SK-N-SH (cell line): ENCODE results near the gene TMEM218. TPM values are rescaled to one million over a fixed set of nuclear protein-coding genes. Genes with fewer than 3 reads are reported as not detected.

Experiments used
- CTCF ChIA-PET: fragments of 300-600, 350-600 bp; formaldehyde crosslinking; extraction: SDS; loops from one replicate; lab custom pipeline; 2021; lab: Yijun Ruan, JAX
- POLR2A ChIA-PET: fragments of 350-600 bp; sonication (Branson Sonifier 250); formaldehyde crosslinking; extraction: SDS; loops from one replicate; lab custom pipeline; 2020; ENCODE audit warnings: antibody characterized with exemption, inconsistent platforms; lab: Yijun Ruan, JAX
- DNase-seq: peaks from one replicate; pipeline ENCODE4 v3.0.0; 2012
- H2AFZ ChIP-seq: fragments of 200-600 bp; sonication (generic); 2 replicates; pipeline ENCODE4 v1.8.1; 2016; ENCODE audit warnings: antibody characterized with exemption, mild to moderate bottlenecking, low read depth
- H3F3A ChIP-seq: fragments of 200-600 bp; sonication (generic); replicated peaks from 2 replicates; pipeline ENCODE3; 2016; ENCODE audit warnings: antibody characterized with exemption, mild to moderate bottlenecking; ENCODE audit not compliant: insufficient read depth
- H3K27ac ChIP-seq, 2 experiments: fragments of 200-500 bp in 1 of 2; fragments of 200-600 bp in 1 of 2; sonication (Bioruptor generic) in 1 of 2; sonication (generic), shearing (Covaris generic) in 1 of 2; 2 replicates each; pipeline versions ENCODE4 v1.5.1 to v1.6.1; 2014 to 2016; ENCODE audit warnings: low read depth in 2 of 2, inconsistent platforms in 1 of 2, low read length in 1 of 2, mild to moderate bottlenecking in 1 of 2, mixed read lengths in 1 of 2
- H3K27me3 ChIP-seq: fragments of 200-600 bp; sonication (generic), shearing (Covaris generic); 2 replicates; pipeline ENCODE4 v1.6.1; 2016; ENCODE audit warnings: mixed run types; ENCODE audit not compliant: insufficient read depth
- H3K36me3 ChIP-seq, 2 experiments: fragments of 200-500 bp in 1 of 2; fragments of 200-600 bp in 1 of 2; sonication (Bioruptor generic) in 1 of 2; sonication (generic) in 1 of 2; replicated peaks in 1 of 2; 2 replicates each; pipeline versions ENCODE3 to v1.5.1; 2014 to 2016; ENCODE audit warnings: low read length in 1 of 2, mild to moderate bottlenecking in 1 of 2; ENCODE audit not compliant: insufficient read depth in 2 of 2, control insufficient read depth in 1 of 2
- H3K4me1 ChIP-seq, 2 experiments: fragments of 200-500 bp in 1 of 2; fragments of 200-600 bp in 1 of 2; sonication (Bioruptor generic) in 1 of 2; sonication (generic), shearing (Covaris generic) in 1 of 2; 2 replicates each; pipeline versions ENCODE4 v1.5.1 to v1.6.1; 2014 to 2016; ENCODE audit warnings: low read depth in 1 of 2, low read length in 1 of 2, mixed run types in 1 of 2; ENCODE audit not compliant: insufficient read depth in 2 of 2, control insufficient read depth in 1 of 2
- H3K4me2 ChIP-seq: fragments of 200-600 bp; sonication (generic), shearing (Covaris generic); 2 replicates; pipeline ENCODE4 v1.6.1; 2017; ENCODE audit warnings: mixed run types
- H3K4me3 ChIP-seq, 2 experiments: fragments of 200-500 bp in 1 of 2; fragments of 200-600 bp in 1 of 2; sonication (Bioruptor generic) in 1 of 2; sonication (generic), shearing (Covaris generic) in 1 of 2; 2 replicates each; pipeline versions ENCODE4 v1.5.1 to v1.8.1; 2014 to 2016; ENCODE audit warnings: low read depth in 2 of 2, inconsistent platforms in 1 of 2, low read length in 1 of 2, mild to moderate bottlenecking in 1 of 2, mixed read lengths in 1 of 2, moderate library complexity in 1 of 2
- H3K79me2 ChIP-seq: fragments of 200-600 bp; sonication (generic); 2 replicates; pipeline ENCODE4 v1.8.1; 2017; ENCODE audit warnings: mild to moderate bottlenecking; ENCODE audit not compliant: insufficient read depth
- H3K9ac ChIP-seq: fragments of 200-600 bp; sonication (generic); 2 replicates; pipeline ENCODE4 v1.6.1; 2017; ENCODE audit warnings: mixed run types
- H3K9me2 ChIP-seq: fragments of 200-600 bp; sonication (generic); 2 replicates; pipeline ENCODE4 v1.6.1; 2017; ENCODE audit warnings: mixed run types
- H3K9me3 ChIP-seq: fragments of 200-600 bp; sonication (generic); 2 replicates; pipeline ENCODE4 v1.6.1; 2017; ENCODE audit warnings: mixed run types, mild to moderate bottlenecking, moderate library complexity
- H4K20me1 ChIP-seq: fragments of 200-600 bp; sonication (generic); 2 replicates; pipeline ENCODE4 v1.6.1; 2017; ENCODE audit warnings: mild to moderate bottlenecking, mixed run types; ENCODE audit not compliant: insufficient read depth
- ELF1 ChIP-seq: IDR thresholded peaks from 2 replicates; pipeline ENCODE4 v1.4.0; 2012
- EP300 ChIP-seq, 2 experiments: IDR thresholded peaks; 2 replicates each; pipeline versions ENCODE4 v1.4.0 to v1.6.1; 2012; ENCODE audit warnings: borderline replicate concordance in 1 of 2, low read depth in 1 of 2, low read length in 1 of 2
- GATA2 ChIP-seq: sonication (generic); formaldehyde crosslinking; IDR thresholded peaks from 2 replicates; pipeline ENCODE4 v1.5.0; 2020; ENCODE audit warnings: mild to moderate bottlenecking, missing genetic modification reagents
- JUND ChIP-seq: IDR thresholded peaks from 2 replicates; pipeline ENCODE4 v1.4.0; 2012
- NRF1 ChIP-seq: IDR thresholded peaks from 2 replicates; pipeline ENCODE4 v1.6.1; 2012; ENCODE audit warnings: low read depth, mild to moderate bottlenecking, low read length
- RCOR1 ChIP-seq: fragments of 150-350 bp; IDR thresholded peaks from 2 replicates; pipeline ENCODE4 v1.6.1; 2017; ENCODE audit warnings: antibody characterized with exemption, low read length
- RFX5 ChIP-seq: IDR thresholded peaks from 2 replicates; pipeline ENCODE4 v1.6.1; 2012; ENCODE audit warnings: mild to moderate bottlenecking, improper control_type of control experiment, low read length
- SIN3A ChIP-seq: IDR thresholded peaks from 2 replicates; pipeline ENCODE4 v1.6.1; 2012; ENCODE audit warnings: low read depth, mild to moderate bottlenecking, low read length, moderate library complexity, borderline replicate concordance
- SMC3 ChIP-seq: IDR thresholded peaks from 2 replicates; pipeline ENCODE4 v1.6.1; 2012; ENCODE audit warnings: low read depth, low read length, improper control_type of control experiment
- TAF1 ChIP-seq: IDR thresholded peaks from 2 replicates; pipeline ENCODE4 v1.6.1; 2012; ENCODE audit warnings: low read depth, mild to moderate bottlenecking, low read length, moderate library complexity, borderline replicate concordance
- WGBS: methylation state at CpG from one replicate; pipeline ENCODE4 v1.1.6; 2017; ENCODE audit warnings: low lambda C conversion rate; 5-methylcytosine and 5-hydroxymethylcytosine counted together
- polyA plus RNA-seq, 3 experiments: library from polyadenylated mRNA; depleted of rRNA; stranded (reverse); fragments of >200 nt; gene quantifications; 2 replicates each; pipeline ENCODE4 v1.2.3, GENCODE V29; 2012
- TF ChIP-seq, protein P1 (sequence below): IDR thresholded peaks from 2 replicates; pipeline ENCODE4 v1.4.0; 2012; ENCODE audit warnings: low read depth, borderline replicate concordance
- TF ChIP-seq, protein P2 (sequence below): fragments of 150-350 bp; IDR thresholded peaks from 2 replicates; pipeline ENCODE4 v1.6.1; 2016; ENCODE audit warnings: mild to moderate bottlenecking, low read depth, low read length

The TMEM218 gene
- polyA plus RNA-seq, 1 of the 3 experiments (the other 2 are of a cell fraction), result 36.2 TPM

DNA sequence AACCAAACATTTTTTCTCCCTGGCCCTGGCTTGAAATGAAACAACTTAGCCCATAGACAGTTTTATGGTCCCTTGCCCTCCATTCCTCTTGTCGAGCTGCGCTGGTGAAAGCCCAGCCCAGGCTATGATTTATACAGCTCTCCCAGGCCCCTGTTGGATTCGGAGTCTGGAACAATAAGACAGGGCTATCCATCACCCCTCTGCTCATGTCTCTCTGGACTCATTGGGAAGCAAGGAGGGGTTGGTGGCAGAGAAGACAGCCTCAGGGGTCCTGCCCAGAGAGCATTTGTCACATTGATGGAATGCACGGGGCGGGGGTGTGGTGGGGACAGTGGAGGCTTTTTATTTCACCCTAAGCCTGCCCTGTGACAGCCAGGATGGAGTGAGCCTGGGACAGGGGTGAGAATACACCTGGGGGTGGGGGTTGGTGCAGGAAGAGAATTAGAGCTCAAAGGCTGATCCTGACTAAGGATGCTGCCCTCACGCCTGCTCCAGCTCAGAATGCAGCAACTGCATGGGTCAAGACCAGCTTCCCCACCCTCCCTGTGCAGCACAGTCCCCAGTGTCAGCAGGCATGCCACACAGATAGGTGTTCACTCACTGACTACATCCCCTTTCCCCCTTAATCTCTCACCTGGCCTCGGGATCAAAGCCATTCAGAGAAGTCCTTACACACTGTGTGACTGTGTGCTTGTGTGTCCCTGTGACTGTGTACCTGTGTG is 43.1 kb upstream of the TMEM218 start:
- ChIA-PET POLR2A (no interaction called here), CTCF (interaction anchor here (0.8 to 3.5 kb wide), 6 partner anchors 9 to 251 kb away, joined by 3 to 12 read pairs (median 5); partner anchors contain the start of gene PKNOX2)
- Histone ChIP-seq H3K9me2 (no peaks in the 10 kb centered on the region), H3K36me3 (no peaks in the 10 kb centered on the region), H3K4me3 (no peak overlapping the region), H3K27me3 (peaks cover 11% of the 10 kb centered on the region; the same call in 1 of the 2 replicates), H2AFZ (no peak overlapping the region), H3K9ac (no peak overlapping the region), H3K4me1 (peaks cover 0 to 8% of the 10 kb centered on the region in 2 experiments; a peak in 1 of 4 replicates), H3K4me2 (no peak overlapping the region), H3K79me2 (no peaks in the 10 kb centered on the region), H3K9me3 (no peaks in the 10 kb centered on the region), H4K20me1 (no peaks in the 10 kb centered on the region), H3F3A (no peaks in the 10 kb centered on the region), H3K27ac (no peak overlapping the region)
- no peak for TF ChIP-seq RFX5
- 56% methylated on average over 6 of the region's 7 CpGs for WGBS
- DNase-seq, result no peak

DNA sequence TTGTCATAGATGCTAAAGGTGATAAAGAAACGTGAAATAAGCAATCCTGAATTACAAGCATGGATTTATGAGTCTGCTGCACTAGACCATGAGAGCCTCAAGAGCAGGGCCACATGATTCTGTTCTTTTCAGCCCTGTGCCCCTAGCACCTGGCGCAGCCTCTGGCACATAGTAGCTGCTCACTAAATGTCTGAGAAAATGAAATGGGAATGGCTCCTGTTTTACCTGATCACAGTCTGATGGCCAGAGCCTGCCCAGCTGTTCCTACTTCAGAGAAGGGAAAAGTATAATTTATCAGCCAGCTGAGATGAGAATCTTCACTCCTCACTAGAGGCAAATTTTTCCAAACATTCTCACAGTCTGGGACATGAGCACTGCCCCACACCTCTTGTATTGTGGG is 42.4 kb upstream of the TMEM218 start:
- Histone ChIP-seq H3K9ac (no peak overlapping the region), H3K9me2 (no peaks in the 10 kb centered on the region), H2AFZ (no peak overlapping the region), H3K36me3 (no peaks in the 10 kb centered on the region), H3K4me3 (no peak overlapping the region), H3K4me1 (peaks cover 0 to 8% of the 10 kb centered on the region in 2 experiments; a peak in 1 of 4 replicates), H3K79me2 (no peaks in the 10 kb centered on the region), H4K20me1 (no peaks in the 10 kb centered on the region), H3K4me2 (no peak overlapping the region), H3F3A (no peaks in the 10 kb centered on the region), H3K27me3 (0 out of 2 replicates have a peak, but pooled peaks cover 11% of the 10 kb centered on the region), H3K27ac (no peak overlapping the region), H3K9me3 (no peaks in the 10 kb centered on the region)
- TF ChIP-seq ELF1 (no peak), SIN3A (no peak), TAF1 (no peak), EP300 (IDR thresholded peaks at IDR 0.05; ENCODE audit: borderline replicate concordance in 1 of 2, low read depth in 1 of 2, low read length in 1 of 2) (no peak), JUND (no peak), RCOR1 (no peak), GATA2 (CRISPR knock-in tag) (no peak), SMC3 (no peak), RFX5 (no peak), NRF1 (no peak)
- TF ChIP-seq, protein P1, sequence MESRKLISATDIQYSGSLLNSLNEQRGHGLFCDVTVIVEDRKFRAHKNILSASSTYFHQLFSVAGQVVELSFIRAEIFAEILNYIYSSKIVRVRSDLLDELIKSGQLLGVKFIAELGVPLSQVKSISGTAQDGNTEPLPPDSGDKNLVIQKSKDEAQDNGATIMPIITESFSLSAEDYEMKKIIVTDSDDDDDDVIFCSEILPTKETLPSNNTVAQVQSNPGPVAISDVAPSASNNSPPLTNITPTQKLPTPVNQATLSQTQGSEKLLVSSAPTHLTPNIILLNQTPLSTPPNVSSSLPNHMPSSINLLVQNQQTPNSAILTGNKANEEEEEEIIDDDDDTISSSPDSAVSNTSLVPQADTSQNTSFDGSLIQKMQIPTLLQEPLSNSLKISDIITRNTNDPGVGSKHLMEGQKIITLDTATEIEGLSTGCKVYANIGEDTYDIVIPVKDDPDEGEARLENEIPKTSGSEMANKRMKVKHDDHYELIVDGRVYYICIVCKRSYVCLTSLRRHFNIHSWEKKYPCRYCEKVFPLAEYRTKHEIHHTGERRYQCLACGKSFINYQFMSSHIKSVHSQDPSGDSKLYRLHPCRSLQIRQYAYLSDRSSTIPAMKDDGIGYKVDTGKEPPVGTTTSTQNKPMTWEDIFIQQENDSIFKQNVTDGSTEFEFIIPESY, result no peak
- TF ChIP-seq, protein P2, sequence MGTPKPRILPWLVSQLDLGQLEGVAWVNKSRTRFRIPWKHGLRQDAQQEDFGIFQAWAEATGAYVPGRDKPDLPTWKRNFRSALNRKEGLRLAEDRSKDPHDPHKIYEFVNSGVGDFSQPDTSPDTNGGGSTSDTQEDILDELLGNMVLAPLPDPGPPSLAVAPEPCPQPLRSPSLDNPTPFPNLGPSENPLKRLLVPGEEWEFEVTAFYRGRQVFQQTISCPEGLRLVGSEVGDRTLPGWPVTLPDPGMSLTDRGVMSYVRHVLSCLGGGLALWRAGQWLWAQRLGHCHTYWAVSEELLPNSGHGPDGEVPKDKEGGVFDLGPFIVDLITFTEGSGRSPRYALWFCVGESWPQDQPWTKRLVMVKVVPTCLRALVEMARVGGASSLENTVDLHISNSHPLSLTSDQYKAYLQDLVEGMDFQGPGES, result no peak
- POLR2A ChIA-PET, result no interaction called here
- DNase-seq, result no peak
- CTCF ChIA-PET, result interaction anchor here (0.8 to 3.5 kb wide), 7 partner anchors 10 to 275 kb away, joined by 3 to 12 read pairs (median 4); partner anchors contain the start of gene PKNOX2
- 54% methylated on average over 2 of the region's 2 CpGs for WGBS
